Measurements from ENCODE around the gene KRT26.

- TF ChIP-seq, protein P1, sequence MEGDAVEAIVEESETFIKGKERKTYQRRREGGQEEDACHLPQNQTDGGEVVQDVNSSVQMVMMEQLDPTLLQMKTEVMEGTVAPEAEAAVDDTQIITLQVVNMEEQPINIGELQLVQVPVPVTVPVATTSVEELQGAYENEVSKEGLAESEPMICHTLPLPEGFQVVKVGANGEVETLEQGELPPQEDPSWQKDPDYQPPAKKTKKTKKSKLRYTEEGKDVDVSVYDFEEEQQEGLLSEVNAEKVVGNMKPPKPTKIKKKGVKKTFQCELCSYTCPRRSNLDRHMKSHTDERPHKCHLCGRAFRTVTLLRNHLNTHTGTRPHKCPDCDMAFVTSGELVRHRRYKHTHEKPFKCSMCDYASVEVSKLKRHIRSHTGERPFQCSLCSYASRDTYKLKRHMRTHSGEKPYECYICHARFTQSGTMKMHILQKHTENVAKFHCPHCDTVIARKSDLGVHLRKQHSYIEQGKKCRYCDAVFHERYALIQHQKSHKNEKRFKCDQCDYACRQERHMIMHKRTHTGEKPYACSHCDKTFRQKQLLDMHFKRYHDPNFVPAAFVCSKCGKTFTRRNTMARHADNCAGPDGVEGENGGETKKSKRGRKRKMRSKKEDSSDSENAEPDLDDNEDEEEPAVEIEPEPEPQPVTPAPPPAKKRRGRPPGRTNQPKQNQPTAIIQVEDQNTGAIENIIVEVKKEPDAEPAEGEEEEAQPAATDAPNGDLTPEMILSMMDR (IDR thresholded peaks at IDR 0.05 in 8 of 11, conservative IDR thresholded peaks at IDR 0.05 in 3 of 11), result no peak
- TF ChIP-seq POLR2A (IDR thresholded peaks at IDR 0.05) (no peak), POLR2AphosphoS5 (IDR thresholded peaks at IDR 0.05) (no peak)
Measured at GRCh38 chr17:40730970-40731369, 41.0 kb downstream of the KRT26 start.

Measured in spleen (tissue), 7 donors.